GM18511 (cell line): Measurements from ENCODE around the gene MPZL1.

Experiments used
- ATAC-seq: cut with Tn5 transposase; IDR thresholded peaks from one replicate; pipeline ENCODE4 v1.9.1; 2021; ENCODE audit warnings: mild to moderate bottlenecking, moderate library complexity; ENCODE audit not compliant: unreplicated experiment

Gene MPZL1

GRCh38 chr1:167776151-167776550 lies 54.4 kb downstream of the MPZL1 start:
- ATAC-seq: no peak

DNA sequence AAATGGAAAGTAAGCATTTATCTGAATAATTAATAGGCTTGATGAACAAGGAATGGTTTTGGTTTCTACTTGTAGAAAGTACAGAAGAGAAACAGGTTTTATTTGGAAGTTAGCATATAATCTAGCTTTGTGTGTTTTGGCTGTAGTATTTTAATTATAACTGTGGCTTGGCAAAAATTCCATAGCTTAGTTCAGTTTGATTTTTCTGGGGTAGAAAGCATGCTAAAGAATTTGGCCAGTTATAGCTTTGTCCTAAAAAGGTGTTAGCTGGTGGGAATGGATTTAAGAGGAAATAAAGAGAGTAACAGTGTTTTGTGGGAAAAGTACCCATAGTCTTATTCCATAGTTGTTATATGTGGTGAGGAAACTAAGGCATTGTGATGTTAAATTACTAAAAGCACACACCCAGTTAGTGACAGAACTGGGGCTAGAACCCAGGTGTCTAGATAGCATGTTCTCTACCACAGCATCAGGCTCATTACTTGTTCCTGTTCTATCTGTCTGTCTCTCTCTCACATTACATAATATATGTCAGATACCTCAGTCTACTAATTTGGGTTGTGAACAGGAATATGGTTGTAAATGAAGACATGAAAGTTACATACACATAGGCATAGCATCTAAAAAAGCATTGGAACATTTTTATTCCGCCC lies 55.0 kb downstream of the MPZL1 start:
- no peak for ATAC-seq

- ATAC-seq: no peak
Observed at GRCh38 chr1:167777269-167777650, 55.5 kb downstream of the MPZL1 start.

- ATAC-seq: no peak
Observed at GRCh38 chr1:167781558-167781957, 59.8 kb downstream of the MPZL1 start.

GRCh38 chr1:167782946-167783345 lies 61.2 kb downstream of the MPZL1 start:
- ATAC-seq: no peak

- ATAC-seq: no peak
Observed at GRCh38 chr1:167784876-167785550, 63.2 kb downstream of the MPZL1 start.

- no peak for ATAC-seq
Observed at GRCh38 chr1:167786502-167786901, 64.7 kb downstream of the MPZL1 start.

DNA sequence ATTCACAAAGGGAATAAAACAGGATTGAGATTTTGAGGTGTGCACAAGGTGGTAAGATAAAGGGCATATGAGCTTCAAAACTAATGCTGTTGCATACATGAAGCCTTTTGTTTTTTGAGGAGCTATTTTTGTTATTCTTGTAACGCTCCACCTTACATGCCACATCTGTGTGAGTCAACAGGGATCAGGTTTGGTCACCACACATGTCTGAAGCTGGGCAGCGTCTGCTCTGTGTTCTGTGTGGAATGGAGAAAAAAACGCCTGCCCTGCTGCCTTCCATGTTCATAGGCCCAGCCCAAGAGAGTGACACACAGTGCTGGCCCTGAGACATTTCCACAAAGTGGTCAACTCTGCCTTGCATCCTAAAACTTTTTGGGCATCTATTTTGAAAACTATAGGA lies 67.7 kb downstream of the MPZL1 start:
- no peak for ATAC-seq

GRCh38 chr1:167790117-167790516 lies 68.3 kb downstream of the MPZL1 start:
- ATAC-seq: no peak

- ATAC-seq: no peak
Observed at GRCh38 chr1:167791281-167792187, 69.8 kb downstream of the MPZL1 start.

DNA sequence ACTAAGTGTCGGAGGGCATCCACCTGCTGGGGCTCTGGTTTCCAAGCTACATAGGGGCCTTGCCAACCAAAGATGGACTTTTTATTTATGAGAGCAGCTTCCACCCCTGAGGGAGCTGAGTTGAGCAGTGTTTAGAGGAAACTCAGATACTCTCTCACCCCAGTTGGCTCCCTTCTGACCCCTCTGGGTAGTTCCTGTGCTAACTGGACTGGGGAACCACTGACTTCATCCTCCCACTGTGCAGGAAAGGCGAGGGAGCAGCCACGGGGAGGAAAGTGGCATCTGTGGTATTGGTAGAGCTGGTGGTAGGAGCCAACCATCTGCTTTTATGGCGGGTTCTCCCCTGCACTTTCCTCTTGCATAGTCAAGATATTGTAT lies 70.4 kb downstream of the MPZL1 start:
- ATAC-seq: no peak

- no peak for ATAC-seq
Observed at GRCh38 chr1:167794043-167794442, 72.3 kb downstream of the MPZL1 start.

DNA sequence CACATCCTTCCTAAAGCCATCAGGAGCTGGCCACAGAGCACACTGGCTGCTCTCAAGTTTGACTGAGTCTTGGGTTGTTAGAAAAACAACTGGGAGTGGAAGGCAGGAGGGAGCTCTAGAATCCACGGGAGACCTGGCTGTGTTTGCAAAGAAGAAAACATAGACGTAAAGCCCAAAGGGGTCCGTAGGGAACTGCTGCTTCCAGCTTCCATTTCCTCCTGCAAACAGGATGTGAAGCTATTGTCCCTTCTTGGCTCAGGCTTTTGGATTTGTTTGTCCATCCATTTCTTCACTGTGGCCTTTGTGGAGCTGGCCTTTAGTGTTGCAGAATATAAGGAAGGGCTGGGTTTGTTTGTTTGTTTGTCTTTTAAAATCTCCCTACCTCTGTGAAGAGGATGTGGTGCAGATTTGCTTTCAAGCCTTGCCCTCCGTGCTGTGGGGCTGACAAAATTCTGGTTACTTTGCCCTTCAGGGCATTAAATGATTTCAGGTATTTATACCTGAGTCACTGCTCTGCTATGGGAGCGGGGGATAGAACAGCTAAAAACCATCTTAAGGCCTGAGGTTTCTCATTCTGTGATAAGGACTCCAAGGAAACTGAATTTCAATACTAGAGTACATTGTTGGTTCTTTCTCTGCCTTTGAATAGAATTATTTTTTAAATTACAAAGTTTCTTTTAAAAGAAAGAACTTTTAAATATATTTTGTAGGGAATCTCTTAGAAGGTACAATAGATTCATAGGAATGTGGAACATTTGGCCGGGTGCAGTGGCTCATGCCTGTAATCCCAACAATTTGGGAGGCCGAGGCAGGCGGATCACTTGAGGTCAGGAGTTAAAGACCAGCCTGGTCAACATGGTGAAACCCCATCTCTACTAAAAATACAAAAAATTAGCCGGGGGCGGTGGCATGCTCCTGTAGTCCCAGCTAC lies 74.3 kb downstream of the MPZL1 start:
- no peak for ATAC-seq

DNA sequence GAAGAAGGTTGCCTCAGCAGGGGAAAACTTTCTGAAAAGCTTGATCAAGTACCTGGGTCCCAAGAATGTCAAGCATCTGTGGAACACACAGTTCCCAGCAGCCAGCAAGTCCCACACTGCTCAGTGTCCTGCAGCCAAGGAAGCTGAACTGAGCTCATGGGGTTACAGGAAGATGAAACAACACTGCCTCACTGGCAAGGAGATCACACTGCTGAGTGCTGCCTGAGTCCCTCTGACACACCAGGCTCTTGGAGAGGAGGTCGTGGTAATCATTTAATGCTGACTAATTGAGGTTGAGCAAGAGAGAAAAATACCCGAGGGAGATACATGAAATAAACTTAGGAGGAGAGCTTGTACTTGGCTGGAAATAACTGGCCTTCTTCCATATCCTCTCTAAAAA lies 75.2 kb downstream of the MPZL1 start:
- no peak for ATAC-seq

DNA sequence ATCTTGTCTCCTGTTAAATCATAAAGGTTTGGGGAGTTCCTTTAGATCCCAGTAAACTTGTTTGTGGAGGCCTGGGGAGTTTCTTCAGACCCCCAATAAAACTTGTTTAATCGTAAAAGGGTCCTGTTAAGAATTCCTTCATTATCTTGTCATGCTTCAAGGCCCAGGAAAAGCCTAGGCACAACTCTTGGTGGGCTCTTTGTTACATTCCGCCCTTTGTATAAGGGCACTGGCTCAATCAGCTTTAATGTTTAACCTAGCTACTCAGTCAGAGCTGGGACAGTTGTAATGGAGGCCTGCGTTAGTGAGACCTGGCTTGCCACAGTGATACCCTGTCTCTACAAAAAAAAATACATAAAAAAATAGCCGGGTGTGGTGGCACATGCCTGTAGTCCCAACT lies 77.2 kb downstream of the MPZL1 start:
- no peak for ATAC-seq

GRCh38 chr1:167799747-167800146 lies 78.0 kb downstream of the MPZL1 start:
- no peak for ATAC-seq

GRCh38 chr1:167800251-167800650 lies 78.5 kb downstream of the MPZL1 start:
- ATAC-seq: no peak

DNA sequence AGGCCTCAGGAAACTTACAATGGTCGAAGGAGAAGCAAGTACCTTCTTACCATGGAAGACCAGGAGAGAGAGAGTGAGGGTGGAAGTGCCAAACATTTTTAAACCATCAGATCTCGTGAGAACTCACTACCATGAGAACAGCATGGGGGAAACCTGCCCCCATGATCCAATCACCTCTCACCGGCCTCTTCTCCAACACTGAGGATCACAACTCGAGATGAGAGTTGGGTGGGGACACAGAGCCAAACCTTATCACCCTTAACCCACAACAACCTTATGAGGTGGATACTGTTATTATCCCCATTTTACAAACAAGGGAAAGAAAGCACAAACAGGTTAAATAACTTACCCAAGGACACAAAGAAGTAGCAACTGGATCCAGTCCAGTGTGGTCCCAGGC lies 80.5 kb downstream of the MPZL1 start:
- ATAC-seq: no peak

- ATAC-seq: peak; percentile 88
Observed at GRCh38 chr1:167803358-167804207, 81.8 kb downstream of the MPZL1 start.

- ATAC-seq: peak; percentile 56
Observed at GRCh38 chr1:167805041-167805556, 83.3 kb downstream of the MPZL1 start.
